Glutamatergic neuron (in vitro differentiated cells): ENCODE measurements around the gene HSPB8. TPM values are rescaled to one million over a fixed set of nuclear protein-coding genes. Genes with fewer than 3 reads are reported as not detected.

Experiments used
- DNase-seq: peaks from one replicate; pipeline ENCODE4 v3.0.0; 2022
- H3K27ac Mint-ChIP-seq: one replicate; pipeline ENCODE4 v1.8.0; 2020; ENCODE audit warnings: mild to moderate bottlenecking, mixed read lengths, inconsistent platforms; ENCODE audit not compliant: unreplicated experiment
- H3K27me3 Mint-ChIP-seq: one replicate; pipeline ENCODE4 v1.8.0; 2020; ENCODE audit warnings: mild to moderate bottlenecking, moderate library complexity, mixed read lengths, inconsistent platforms; ENCODE audit not compliant: unreplicated experiment
- H3K36me3 Mint-ChIP-seq: one replicate; pipeline ENCODE4 v1.8.0; 2020; ENCODE audit warnings: mild to moderate bottlenecking, mixed read lengths, inconsistent platforms; ENCODE audit not compliant: unreplicated experiment
- H3K4me1 Mint-ChIP-seq: one replicate; pipeline ENCODE4 v1.8.0; 2020; ENCODE audit warnings: mild to moderate bottlenecking, low read depth, mixed read lengths, inconsistent platforms; ENCODE audit not compliant: unreplicated experiment
- H3K4me3 Mint-ChIP-seq: one replicate; pipeline ENCODE4 v1.8.0; 2020; ENCODE audit warnings: mild to moderate bottlenecking, mixed read lengths, inconsistent platforms; ENCODE audit not compliant: unreplicated experiment
- H3K9me3 Mint-ChIP-seq: one replicate; pipeline ENCODE4 v1.8.0; 2020; ENCODE audit warnings: mild to moderate bottlenecking, moderate library complexity, mixed read lengths, inconsistent platforms; ENCODE audit not compliant: unreplicated experiment
- CTCF ChIP-seq: fragments of 200-600 bp; sonication (generic); IDR thresholded peaks from one replicate; pipeline ENCODE4 v1.5.0; 2021; ENCODE audit not compliant: partially characterized antibody, unreplicated experiment
- long read RNA-seq: library from polyadenylated mRNA; unstranded; transcript quantifications from one replicate; pipeline ENCODE4 v2.0.0, GENCODE V29; 2020; ENCODE audit not compliant: unreplicated experiment
- total RNA-seq: library from RNA; stranded (reverse); fragmentation: NEBNext Ultra II Directional; extraction: Animal tissue kit (Norgen Biotek cat#: 25700); gene quantifications from one replicate; pipeline ENCODE4 v1.2.1, GENCODE V29; 2021; ENCODE audit not compliant: unreplicated experiment

Gene HSPB8
- 0.32 TPM for total RNA-seq
- long read RNA-seq: 0 reads

GRCh38 chr12:119178544-119179334 lies at the start of gene HSPB8:
Gene HSPB8 (plus strand): TSS chr12:119178931. CDS start chr12:119179313, 382 bp downstream.
- Mint-ChIP-seq H3K4me3 (peak within 1 kb of the TSS; percentile 63), H3K27me3 (peaks cover 8% of the 10 kb centered on the region), H3K27ac (no peak within 1 kb of the TSS), H3K9me3 (peaks cover 2% of the 10 kb centered on the region), H3K36me3 (no peaks in the 10 kb centered on the region), H3K4me1 (peaks cover 15% of the 10 kb centered on the region)
- peak; percentile 71 for DNase-seq
- TF ChIP-seq CTCF: no peak

GRCh38 chr12:119129827-119130434 lies 48.8 kb upstream of the HSPB8 start:
- H3K27ac Mint-ChIP-seq: peak overlapping the region; percentile 11
- H3K4me3 Mint-ChIP-seq: no peak overlapping the region
- peaks cover 70% of the 10 kb centered on the region for H3K36me3 Mint-ChIP-seq
- DNase-seq: no peak
- H3K27me3 Mint-ChIP-seq: peaks cover 13% of the 10 kb centered on the region
- peaks cover 20% of the 10 kb centered on the region for H3K9me3 Mint-ChIP-seq
- TF ChIP-seq CTCF: no peak
- H3K4me1 Mint-ChIP-seq: no peaks in the 10 kb centered on the region

- no peak for TF ChIP-seq CTCF
- no peak overlapping the region for H3K4me3 Mint-ChIP-seq
- no peak overlapping the region for H3K27ac Mint-ChIP-seq
- H3K27me3 Mint-ChIP-seq: peaks cover 13% of the 10 kb centered on the region
- no peak for DNase-seq
- peaks cover 22% of the 10 kb centered on the region for H3K9me3 Mint-ChIP-seq
- H3K4me1 Mint-ChIP-seq: no peaks in the 10 kb centered on the region
- H3K36me3 Mint-ChIP-seq: peaks cover 75% of the 10 kb centered on the region
These were observed 48.2 kb upstream of the HSPB8 start for GRCh38 chr12:119130523-119130922.

- no peak overlapping the region for H3K4me3 Mint-ChIP-seq
- H3K27ac Mint-ChIP-seq: no peak overlapping the region
- H3K4me1 Mint-ChIP-seq: peaks cover 7% of the 10 kb centered on the region
- H3K27me3 Mint-ChIP-seq: peaks cover 12% of the 10 kb centered on the region
- no peak for DNase-seq
- TF ChIP-seq CTCF: no peak
- peaks cover 69% of the 10 kb centered on the region for H3K36me3 Mint-ChIP-seq
- H3K9me3 Mint-ChIP-seq: peaks cover 16% of the 10 kb centered on the region
These were observed 44.3 kb upstream of the HSPB8 start for GRCh38 chr12:119134284-119135072.
